PC-3 (cell line): ENCODE results near the gene BRF1.

Source experiments
- CTCF ChIP-seq: fragments of 300-600 bp; sonication (generic); conservative IDR thresholded peaks from 2 replicates; pipeline ENCODE4 v1.5.1; 2017; ENCODE audit warnings: antibody characterized with exemption, low read depth, mild to moderate bottlenecking, low read length
- EZH2 ChIP-seq: fragments of 300-600 bp; sonication (generic); IDR thresholded peaks from one replicate; pipeline ENCODE4 v1.6.1; 2017; ENCODE audit warnings: antibody characterized with exemption, mild to moderate bottlenecking, low read length; ENCODE audit not compliant: unreplicated experiment

GRCh38 chr14:105192866-105193731 is 107.7 kb downstream of the BRF1 start:
- TF ChIP-seq CTCF (no peak), EZH2 (no peak)
